Upper lobe of right lung (tissue), 1 donor: Measurements from ENCODE around the gene CFAP52. TPM values are rescaled to one million over a fixed set of nuclear protein-coding genes. Genes with fewer than 3 reads are reported as not detected.
"Not testable (repeated sequence)": the region's sequence is repeated elsewhere in the genome, so short reads cannot be mapped to it uniquely, and the experiment has no call there.

Experiments used
- ATAC-seq: fragments of 200-7000 bp; cut with Tn5 transposase; one replicate; pipeline ENCODE4 v1.9.1; 2020; ENCODE audit warnings: mild to moderate bottlenecking, moderate library complexity
- DNase-seq: peaks from one replicate; pipeline ENCODE4 v3.0.0-alpha.2; 2020
- H3K27ac ChIP-seq: fragments of 200-600 bp; one replicate; pipeline ENCODE4 v1.8.0; 2022
- H3K27me3 ChIP-seq: fragments of 200-600 bp; one replicate; pipeline ENCODE4 v1.8.0; 2022; ENCODE audit warnings: mild to moderate bottlenecking
- H3K36me3 ChIP-seq: fragments of 200-600 bp; one replicate; pipeline ENCODE4 v1.8.0; 2022
- H3K4me1 ChIP-seq: fragments of 200-600 bp; one replicate; pipeline ENCODE4 v1.8.0; 2022
- H3K4me3 ChIP-seq: fragments of 200-600 bp; one replicate; pipeline ENCODE4 v1.8.0; 2022; ENCODE audit warnings: mild to moderate bottlenecking
- H3K9me3 ChIP-seq: fragments of 200-600 bp; one replicate; pipeline ENCODE4 v1.8.0; 2022
- CTCF ChIP-seq: fragments of 200-600 bp; IDR thresholded peaks from one replicate; pipeline ENCODE4 v1.8.0; 2022; ENCODE audit warnings: antibody characterized with exemption
- intact Hi-C: fragments of 100-400 bp; cut with DNase I; formaldehyde crosslinking; loops from one replicate; pipeline ENCODE4 v1.11.0; 2022
- total RNA-seq: library from RNA; stranded (reverse); fragmentation: NEBNext Ultra II Directional; extraction: Animal tissue kit (Norgen Biotek cat#: 25700); gene quantifications from one replicate; pipeline ENCODE4 v1.2.1, GENCODE V29; 2021
- donor health status: DM: no; HTN: yes; CAD: no; lungs with severe emphysema.

Gene CFAP52
- total RNA-seq, 1 donor from 2014 or later: not detected

- Histone ChIP-seq H3K4me3 (no peak overlapping the region), H3K27ac (no peak overlapping the region), H3K36me3 (no peaks in the 10 kb centered on the region), H3K27me3 (no peaks in the 10 kb centered on the region), H3K9me3 (no peaks in the 10 kb centered on the region), H3K4me1 (no peaks in the 10 kb centered on the region)
- intact Hi-C loops: no loop called here
- ATAC-seq (no peak), DNase-seq (no peak)
- TF ChIP-seq CTCF: no peak
Observed at GRCh38 chr17:9606453-9606852, 30.0 kb downstream of the CFAP52 start.

- H3K4me1 ChIP-seq, DNase-seq, H3K27ac ChIP-seq, H3K4me3 ChIP-seq, H3K27me3 ChIP-seq, H3K9me3 ChIP-seq, intact Hi-C loops, ATAC-seq, H3K36me3 ChIP-seq: not testable (repeated sequence)
Observed at GRCh38 chr17:9607058-9607457, 30.6 kb downstream of the CFAP52 start.

GRCh38 chr17:9611557-9611956 lies 35.1 kb downstream of the CFAP52 start:
- no peak for TF ChIP-seq CTCF
- Histone ChIP-seq H3K27me3 (no peaks in the 10 kb centered on the region), H3K4me3 (no peak overlapping the region), H3K4me1 (no peaks in the 10 kb centered on the region), H3K9me3 (no peaks in the 10 kb centered on the region), H3K36me3 (no peaks in the 10 kb centered on the region), H3K27ac (no peak overlapping the region)
- ATAC-seq (no peak), DNase-seq (no peak)
- intact Hi-C loops: no loop called here

- no peaks in the 10 kb centered on the region for H3K27me3 ChIP-seq
- DNase-seq: no peak
- ATAC-seq: no peak
Observed at GRCh38 chr17:9612006-9612405, 35.6 kb downstream of the CFAP52 start.

GRCh38 chr17:9615486-9615885 lies 39.0 kb downstream of the CFAP52 start:
- H3K4me3 ChIP-seq: no peak overlapping the region
- no peak for ATAC-seq
- intact Hi-C loops: no loop called here
- H3K4me1 ChIP-seq: no peaks in the 10 kb centered on the region
- no peaks in the 10 kb centered on the region for H3K27me3 ChIP-seq
- no peak for TF ChIP-seq CTCF
- no peak overlapping the region for H3K27ac ChIP-seq
- H3K36me3 ChIP-seq: no peaks in the 10 kb centered on the region
- no peak for DNase-seq
- no peaks in the 10 kb centered on the region for H3K9me3 ChIP-seq

More at GRCh38 chr17:9612006-9612405, 35.6 kb downstream of the CFAP52 start:
- Histone ChIP-seq H3K4me3 (no peak overlapping the region), H3K36me3 (no peaks in the 10 kb centered on the region), H3K9me3 (no peaks in the 10 kb centered on the region), H3K4me1 (no peaks in the 10 kb centered on the region), H3K27ac (no peak overlapping the region)
- intact Hi-C loops: no loop called here
- TF ChIP-seq CTCF: no peak

GRCh38 chr17:9622961-9623360 lies 46.5 kb downstream of the CFAP52 start:
- Histone ChIP-seq H3K4me3 (no peak overlapping the region), H3K36me3 (no peaks in the 10 kb centered on the region), H3K27me3 (no peaks in the 10 kb centered on the region), H3K4me1 (no peaks in the 10 kb centered on the region), H3K9me3 (no peaks in the 10 kb centered on the region), H3K27ac (no peak overlapping the region)
- ATAC-seq (no peak), DNase-seq (no peak)
- intact Hi-C loops: no loop called here
- TF ChIP-seq CTCF: no peak
